Kidney capillary endothelial cell (primary cell): ENCODE results near the gene YOD1.
"Not testable (repeated sequence)": the region's sequence is repeated elsewhere in the genome, so short reads cannot be mapped to it uniquely, and the experiment has no call there.

ENCODE experiments used
- DNase-seq: peaks from one replicate; pipeline ENCODE4 v3.0.0-alpha.2; 2018; ENCODE audit warnings: low spot score

Gene YOD1

DNA sequence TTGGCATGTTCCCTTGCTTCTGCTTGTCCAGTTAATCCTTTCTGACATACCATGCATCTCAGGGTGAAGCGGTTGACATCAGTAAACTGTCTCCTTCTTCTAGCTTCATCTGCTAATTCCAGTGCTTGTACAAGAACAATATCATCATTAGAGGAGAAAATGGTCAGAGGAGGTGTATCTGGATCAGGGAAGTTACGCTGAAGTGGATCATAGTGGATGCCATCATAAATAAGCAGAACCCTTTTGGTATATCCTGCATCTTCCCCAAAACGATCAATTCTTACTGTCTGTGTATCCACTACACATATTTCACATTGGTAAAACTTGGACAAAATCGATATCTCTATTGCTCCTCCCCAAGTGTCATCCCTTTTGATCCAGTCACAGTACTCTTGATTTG, 2.0 kb downstream of the YOD1 start:
- no peak for DNase-seq

DNA sequence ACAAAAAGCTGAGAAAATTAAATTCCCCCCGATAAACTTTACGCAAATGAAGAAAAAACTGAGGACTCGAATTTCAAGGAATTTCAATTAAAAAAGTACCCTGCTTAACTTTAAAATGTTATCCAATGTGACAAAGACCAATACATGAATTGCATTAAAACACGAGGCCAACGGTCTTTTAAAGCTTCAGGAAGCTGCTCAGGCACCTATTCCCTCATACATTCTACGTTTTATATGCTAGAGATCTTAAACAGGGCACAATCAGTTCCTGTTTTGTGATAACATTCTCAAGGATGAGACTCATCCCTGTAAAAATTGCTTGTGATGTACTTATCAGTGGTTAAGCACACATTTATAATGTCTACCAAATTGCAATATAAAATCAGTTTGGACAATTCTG, 3.0 kb downstream of the YOD1 start:
- no peak for DNase-seq

DNA sequence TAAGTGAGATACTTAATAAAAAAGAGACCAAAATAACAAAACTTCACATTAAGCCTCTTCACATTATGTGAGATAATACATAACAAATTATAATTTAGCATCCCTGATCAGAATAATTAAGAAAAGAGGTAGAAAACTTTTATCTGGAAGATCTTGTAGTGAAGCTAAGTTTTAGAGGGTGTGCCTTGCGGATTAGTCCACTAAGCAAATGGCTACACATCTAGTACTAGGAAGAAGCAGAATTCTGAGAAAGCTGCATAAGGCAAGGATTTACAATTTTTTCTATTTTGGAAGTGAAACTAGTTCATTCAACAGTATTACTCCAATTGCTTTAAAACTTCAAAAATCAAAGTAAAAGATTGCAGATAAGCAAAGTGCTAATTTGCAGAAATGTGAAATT, 3.5 kb downstream of the YOD1 start:
- DNase-seq = no peak

DNA sequence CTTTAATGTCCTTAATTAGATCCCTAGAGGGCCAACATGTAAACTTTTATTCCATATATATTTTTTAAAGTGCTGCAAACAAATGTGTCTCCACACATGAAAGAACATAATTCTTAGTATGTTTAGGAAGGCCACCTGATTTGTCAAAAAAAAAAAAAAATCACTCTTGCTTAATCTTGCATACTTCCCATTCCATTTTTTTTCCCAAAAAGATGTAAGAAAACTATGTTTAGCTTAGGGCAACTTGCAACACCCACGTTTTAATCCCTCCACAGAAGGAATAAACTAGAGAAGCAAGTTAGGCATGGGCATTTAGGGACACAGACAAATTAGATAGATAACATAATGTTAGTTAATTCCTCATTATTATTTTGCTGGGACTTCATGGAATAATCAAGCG, 5.6 kb downstream of the YOD1 start:
- no peak for DNase-seq

DNA sequence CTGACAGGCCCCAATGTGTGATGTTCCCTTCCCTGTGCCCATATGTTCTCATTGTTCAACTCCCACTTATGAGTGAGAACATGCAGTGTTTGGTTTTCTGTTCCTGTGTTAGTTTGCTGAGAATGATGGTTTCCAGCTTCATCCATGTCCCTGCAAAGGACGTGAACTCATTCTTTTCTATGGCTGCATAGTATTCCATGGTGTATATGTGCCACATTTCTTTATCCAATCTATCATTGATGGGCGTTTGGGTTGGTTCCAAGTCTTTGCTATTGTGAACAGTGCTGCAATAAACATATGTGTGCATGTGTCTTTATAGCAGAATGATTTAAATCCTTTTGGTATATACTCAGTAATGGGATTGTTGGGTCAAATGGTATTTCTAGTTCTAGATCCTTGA, 9.6 kb downstream of the YOD1 start:
- not testable (repeated sequence) for DNase-seq

DNA sequence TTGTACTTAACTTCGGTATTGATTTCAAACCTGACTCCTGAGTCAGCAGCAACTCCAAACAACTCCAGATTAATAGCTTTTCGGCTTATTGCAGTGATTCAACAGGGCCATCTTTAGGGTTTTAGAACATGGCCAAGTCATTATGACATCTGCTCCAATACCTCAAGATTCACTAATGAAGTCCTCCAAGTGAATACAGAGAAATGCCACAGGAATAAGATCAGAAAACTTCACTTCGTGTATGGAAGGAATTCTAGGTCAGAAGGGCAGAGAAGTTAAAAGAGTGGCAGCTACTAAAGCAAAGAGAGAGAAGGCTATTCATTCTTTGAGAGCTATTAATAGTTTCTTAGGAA, 10.9 kb downstream of the YOD1 start:
- no peak for DNase-seq

DNA sequence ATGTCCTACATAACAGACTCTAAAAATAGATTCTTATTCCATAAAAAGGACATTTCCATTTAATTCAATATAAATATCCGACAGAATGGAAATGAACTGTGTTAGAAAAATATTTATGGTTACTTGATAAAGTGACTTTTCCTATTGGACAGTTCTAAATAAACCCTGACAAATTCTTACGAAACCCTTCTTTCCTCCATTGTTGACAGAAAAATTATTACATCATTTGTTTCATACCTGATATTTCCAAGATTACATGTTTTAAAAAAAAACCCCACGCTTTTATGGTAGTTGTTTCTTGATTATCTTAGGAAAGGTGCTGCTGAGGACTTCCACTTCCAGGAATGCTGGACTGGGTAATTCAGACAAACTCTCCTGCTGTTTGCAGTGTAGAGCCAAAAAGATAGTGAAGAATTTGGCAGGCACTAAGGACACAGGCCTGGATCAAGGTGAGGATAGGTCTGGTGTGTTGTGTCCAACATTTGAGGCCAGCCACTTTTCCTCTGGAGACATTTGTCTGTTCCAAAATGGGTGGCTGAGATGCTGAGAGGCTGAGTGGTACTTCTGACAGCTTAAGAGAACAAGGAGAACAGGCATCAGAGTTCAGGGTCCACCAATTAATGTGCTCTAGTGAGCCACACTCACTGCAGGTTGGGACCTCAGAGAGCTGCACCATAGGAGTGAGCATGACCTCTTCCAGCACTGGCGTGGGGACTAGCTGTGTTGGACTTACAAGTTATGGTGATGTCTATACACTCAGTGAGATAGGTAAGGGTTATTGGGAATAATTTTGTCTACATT, 11.4 kb downstream of the YOD1 start:
- DNase-seq = no peak

DNA sequence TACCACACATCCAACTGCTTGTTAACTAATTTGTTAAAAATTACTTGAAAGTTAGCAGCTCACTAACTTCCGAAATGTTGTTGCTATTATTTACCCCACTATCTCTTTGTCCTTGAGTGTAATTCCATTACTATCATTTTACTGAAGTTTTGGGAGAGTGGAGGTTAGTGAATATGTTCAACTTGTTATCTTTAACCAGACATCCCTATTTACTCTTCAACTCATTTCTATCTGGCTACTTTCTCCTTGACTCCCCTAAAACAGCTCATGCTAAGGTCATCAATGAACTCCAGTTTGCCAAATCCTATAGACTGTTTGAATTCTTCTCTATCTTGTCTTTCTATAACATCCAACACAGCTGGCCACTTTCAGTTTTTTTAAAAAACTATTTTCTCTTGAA, 14.1 kb downstream of the YOD1 start:
- DNase-seq = no peak

DNA sequence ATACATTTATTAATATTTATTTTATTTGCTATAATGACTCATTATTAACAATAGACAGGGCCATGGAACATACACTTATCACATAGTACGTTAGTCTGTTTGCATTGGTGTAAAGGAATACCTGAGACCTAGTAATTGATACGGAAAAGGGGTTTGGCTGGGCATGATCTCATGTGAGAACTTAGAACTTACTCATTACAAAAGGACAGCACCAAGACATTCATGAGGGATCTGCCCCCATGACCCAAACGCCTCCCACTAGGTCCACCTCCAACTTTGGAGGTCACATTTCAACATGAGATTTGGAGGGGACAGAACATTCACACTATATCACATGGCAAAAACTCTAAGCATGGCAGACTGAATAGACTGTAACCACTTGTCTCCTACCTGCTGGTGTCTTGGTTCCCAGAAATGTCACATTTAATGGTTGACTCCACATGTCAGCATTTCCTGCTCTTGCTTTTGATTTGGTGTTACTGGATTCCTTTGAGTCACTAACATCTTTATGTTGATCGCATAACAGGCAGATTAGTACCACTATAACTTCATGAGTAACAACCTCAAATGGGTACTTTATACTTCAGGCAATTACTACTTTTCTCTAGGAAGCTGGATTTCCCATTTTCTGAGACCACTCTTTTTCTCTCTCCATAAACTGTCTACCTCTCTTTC, 15.0 kb downstream of the YOD1 start:
- no peak for DNase-seq

DNA sequence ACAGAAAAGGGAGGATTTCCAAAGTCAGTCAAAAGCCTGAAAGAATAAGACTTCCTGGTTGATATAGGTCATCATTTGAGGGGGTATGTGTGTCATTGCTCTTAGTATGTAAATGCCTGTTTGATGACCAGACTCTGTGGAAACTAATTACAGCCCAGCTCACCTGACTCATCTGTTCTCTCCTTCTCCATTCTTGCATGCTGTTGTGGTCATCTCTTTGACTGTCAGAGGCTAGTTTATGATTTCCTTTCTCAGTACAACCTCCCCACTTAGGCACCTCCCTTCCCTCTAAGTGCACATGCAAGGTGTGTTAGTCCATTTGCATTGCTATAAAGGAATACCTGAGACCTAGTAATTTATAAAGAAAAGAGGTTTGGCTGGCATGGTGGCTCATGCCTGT, 16.0 kb downstream of the YOD1 start:
- no peak for DNase-seq

DNA sequence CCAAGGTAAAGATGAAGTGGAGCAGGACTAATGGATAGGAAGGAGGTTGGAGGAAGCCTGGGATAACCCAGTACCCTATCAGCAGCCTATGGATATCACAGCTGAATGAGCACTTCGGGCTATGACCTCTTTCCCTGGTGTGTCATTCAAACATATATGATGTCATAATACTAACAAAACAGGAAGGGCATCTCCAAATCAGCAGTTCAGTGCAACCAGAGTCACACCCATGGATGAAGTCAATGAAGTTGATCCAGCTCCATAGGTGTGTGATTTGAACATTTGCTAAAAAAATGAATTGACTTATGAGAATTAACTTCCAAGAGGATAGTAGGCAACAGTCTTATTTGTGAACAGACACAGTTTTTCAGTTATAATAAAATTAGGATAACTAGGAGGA, 16.8 kb downstream of the YOD1 start:
- no peak for DNase-seq

DNA sequence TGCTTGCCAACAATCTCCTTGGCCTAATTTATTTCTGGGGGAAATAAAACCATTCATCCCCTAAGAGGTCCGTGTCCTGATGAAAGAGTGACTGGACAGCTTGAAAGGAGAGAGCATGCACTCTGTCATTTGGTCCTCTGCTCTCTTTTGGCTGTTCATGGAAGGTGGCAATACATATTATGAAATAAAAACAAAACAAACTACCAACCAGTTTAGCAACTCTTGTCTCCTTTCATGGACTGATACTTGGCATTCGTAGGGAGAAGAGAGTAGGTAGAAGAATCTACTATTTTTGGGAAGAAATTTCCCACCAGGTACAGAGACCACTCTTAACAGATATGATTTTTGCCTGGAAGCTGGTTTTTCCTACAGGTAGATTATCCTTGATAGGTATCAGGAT, 17.7 kb downstream of the YOD1 start:
- DNase-seq = no peak

DNA sequence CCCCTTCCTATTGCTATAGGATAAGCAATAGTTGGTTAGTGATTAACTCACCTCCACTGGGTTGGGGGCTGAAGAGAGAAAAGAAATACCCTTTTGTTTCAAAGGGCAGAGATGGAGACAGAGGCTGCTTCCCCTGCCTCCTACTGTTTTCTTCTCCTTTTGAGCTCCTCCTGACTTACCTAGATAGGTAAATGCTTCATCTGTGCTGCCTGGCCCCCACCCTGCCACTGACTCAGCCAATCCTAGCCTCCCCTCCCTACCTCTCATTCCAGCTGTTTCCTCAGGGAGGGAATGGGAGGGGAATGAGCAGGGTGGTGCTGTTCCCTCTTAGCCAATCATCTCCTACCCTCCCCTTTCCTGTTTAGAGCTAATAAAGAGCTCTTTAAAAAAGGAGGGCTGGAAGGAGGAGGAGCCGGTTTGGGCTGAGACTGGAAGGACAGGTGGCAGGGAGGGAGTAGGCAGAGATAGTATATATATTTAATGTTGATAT, 18.4 kb downstream of the YOD1 start, which contains the start of gene C1orf116:
TSS of gene C1orf116 (minus strand) at position 229 of the 490 bp plus-strand sequence. CDS start 5,158 bp downstream, outside the sequence.
- no peak for DNase-seq

DNA sequence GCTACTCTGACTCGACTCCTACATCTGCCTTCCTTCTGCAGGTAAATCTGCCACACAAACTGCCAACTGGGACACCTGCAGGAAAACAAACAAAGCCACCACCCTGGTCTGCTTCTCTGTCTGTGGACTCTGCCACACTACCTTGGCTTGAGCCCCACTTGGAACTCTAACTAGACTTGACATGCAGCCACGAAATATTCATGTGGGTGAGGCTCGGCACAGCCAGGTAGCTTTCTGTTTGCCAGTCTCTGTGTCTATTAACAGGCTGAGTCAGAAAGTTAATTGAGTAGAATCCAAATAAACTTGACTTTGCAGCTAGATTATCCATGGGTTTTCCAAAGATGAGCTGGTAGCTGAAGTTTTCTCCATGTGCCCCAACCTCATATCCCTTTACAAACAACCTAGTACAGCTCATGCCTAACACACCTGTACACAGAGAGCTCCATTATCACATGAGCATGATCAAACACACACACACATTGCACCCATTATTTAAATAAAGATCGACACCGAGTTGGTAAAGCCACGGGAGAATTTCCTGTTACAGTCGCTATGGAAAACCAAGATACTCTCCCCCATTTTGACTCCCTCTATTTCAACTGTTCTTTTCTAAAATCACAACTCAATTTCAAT, 19.3 kb downstream of the YOD1 start:
- DNase-seq = no peak

DNA sequence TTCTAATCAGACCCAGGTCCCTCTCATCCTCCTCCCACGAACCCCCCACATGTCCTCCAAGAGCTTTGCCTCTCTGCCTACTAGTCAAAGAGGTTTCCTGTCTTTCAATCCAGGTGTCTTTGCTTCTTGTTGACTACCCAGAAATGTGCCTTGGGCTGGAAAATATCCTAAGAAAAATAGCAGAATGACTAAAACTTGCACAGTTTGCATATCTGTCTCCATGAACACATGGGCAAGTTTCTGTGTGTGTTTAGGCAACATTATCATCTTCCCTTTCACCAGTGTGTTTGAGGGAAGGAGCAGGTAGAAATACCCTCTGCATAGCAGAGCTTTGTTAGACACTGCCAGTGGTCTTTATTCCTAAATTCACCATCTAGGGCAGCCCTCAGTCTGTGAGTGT, 20.0 kb downstream of the YOD1 start:
- DNase-seq = no peak

DNA sequence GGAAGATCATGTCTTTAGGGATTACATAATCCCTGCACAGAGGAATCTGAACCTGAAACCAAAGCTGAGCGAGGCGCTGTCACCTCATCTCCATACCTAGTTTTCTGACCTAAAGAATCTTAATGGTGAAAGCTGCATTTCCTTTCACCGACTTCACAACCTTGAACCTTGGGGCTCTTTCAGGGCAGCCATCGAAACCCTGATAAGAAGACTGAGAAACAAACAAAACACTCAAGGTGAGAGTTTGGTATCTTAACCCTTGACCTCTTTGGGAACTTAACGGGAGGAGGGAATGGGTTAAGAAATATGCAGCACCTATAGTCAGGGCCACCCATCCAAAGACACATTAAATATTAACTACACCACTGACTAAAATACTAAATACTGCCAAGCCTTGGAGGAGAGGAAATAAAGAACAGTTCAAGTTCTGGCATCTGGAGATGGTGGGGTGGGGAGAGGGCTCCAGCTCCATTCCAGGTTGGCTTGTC, 20.4 kb downstream of the YOD1 start:
- DNase-seq = no peak

DNA sequence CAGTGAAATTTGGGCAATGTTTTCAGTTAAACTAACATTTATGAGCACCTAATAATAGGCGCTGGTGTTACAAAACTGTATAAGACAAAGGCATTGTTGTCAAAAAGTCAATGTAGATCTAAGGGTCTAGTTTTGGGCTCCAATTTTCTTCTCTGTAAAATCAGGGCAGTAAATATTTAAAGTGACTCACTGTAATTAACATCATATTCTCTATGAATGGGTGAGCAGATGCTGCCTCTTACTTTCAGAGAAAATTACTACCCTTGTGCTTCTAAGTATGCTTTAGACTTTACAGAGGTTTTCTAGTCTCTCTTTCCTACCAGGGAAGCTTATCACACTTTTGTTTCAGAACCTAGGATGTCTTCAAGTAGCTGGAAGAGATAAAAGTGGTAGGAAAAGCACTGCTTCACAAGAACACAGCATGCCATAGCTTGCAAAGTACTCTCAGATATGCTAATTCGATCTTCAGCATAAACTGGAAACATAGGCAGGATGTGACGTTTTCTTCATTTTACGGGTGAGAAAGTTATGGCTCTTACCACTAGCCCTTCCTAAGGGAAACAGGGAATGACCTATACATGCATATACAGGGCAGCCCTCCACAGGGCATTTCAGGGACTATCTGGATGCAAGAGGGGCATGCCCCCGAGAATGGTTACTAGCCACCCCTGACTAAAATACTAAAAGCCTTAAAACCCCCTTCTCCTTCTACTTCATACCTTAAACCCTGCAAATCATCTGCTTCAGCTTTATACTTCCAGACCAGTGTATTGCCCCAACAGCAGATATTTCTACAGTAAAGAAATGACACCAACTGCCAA, 21.1 kb downstream of the YOD1 start:
- DNase-seq = no peak

DNA sequence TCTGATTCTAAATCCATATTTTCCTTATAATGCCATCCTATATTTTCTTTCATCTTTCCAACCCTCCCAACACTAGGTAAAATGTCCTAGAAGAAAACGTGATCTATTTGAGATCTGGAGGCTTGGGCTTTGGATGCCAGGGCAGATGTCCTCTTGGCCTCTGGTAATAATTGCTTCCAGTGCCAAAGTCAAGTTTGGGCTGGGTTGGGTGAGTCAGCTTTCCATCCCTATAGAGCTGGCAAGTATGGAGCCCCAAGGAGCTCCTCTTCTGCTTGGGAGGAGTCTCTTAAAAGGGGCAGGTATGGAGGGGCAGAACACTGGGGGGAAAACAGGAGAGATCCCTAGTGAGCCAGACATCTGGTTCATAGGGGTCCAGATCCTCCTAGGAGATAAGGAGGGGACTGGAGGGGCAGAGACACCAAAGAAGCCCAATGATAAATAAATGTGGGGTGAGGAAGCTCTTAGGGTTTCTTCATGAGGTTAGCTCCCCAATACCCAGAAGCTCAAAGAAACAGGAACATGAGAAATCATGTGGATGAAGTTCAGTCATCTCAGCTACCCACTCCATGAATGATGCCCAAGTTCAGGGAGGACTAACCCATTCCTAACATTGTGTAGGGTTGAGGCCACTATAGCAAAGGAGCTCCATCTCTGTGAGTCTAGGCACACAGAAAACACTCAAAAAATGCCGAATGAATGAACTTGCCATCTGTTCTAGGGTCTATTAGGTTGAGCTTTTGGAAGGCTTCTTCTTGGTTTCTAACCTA, 21.9 kb downstream of the YOD1 start:
- DNase-seq = no peak

DNA sequence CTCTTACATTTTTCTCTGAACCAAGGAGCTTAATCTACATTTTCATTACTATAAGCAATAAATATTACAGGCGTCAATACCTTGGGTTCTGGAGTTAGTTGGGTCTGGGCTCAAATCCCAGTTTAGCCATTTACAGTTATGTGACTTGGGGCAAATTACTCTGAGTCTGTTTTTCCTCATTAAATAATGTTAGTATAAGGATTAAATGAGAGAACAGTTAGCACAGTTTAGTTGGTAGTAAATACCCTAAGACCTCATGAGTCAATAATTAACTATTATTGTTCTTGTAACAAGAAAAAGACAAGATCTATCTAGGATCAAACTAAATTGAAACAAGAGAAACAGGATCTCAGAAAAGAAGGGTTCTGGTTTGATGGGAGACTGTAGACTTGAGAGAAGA, 23.1 kb downstream of the YOD1 start:
- no peak for DNase-seq

DNA sequence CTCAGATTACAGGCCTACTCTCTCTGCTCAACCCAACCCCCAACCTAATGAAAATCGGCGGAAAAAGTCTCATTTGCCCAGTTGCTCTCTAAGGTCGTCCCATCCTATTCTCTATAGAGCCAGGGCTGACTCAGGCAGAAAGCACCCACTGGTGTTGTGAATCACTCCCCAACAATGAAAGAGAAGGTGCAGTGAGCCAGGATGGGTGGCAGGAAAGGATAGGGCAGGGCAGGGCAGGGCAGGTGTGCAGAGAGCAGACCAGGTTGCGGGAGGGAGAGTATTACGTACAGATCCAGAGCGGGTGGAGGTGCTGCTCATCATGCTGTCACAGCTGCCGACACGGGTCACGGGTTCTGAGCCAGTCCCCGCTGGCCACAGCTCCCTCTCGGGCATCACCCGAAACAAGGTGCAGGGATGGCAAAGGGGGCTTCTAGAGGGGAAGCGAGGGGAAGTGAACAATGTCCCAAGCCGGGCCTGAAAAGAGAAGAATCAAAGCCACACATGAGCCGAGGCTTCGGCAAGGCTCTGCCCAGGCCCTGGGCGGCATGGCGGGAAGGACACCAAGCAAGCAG, 23.7 kb downstream of the YOD1 start:
- DNase-seq = no peak

DNA sequence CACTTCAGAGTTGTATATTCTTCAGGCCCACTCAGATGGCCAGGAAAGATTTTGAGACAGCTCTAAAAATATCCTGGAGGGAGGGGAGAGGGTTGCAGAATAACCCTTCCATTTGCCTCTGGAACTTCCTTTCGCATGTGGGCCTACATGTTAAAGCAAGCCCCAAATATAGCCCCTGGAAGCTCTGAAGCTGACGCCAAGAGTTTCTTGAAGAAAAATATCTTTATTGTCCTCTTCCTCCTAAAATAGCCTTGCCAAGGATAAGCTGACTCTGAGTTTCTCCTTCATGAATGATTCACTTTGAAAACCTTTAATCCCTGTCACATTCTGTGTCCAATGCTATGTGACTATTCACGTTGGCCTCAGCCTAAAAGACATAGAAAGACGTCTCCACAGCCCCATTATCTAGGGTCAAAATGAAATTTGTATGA, 24.9 kb downstream of the YOD1 start:
- peak; percentile 43 for DNase-seq
